HG03135 (cell line): ENCODE results near the gene TUBG1.
"Not testable (repeated sequence)": the region's sequence is repeated elsewhere in the genome, so short reads cannot be mapped to it uniquely, and the experiment has no call there.

Experiments used
- ATAC-seq: cut with Tn5 transposase; IDR thresholded peaks from one replicate; pipeline ENCODE4 v1.9.1; 2021; ENCODE audit warnings: mild to moderate bottlenecking, moderate library complexity; ENCODE audit not compliant: unreplicated experiment

TUBG1 gene

GRCh38 chr17:42621987-42622386, 12.5 kb downstream of the TUBG1 start:
- not testable (repeated sequence) for ATAC-seq

GRCh38 chr17:42623271-42623670, 13.8 kb downstream of the TUBG1 start:
- no peak for ATAC-seq

- no peak for ATAC-seq
These were observed 14.5 kb downstream of the TUBG1 start for GRCh38 chr17:42623732-42624596.

- not testable (repeated sequence) for ATAC-seq
These were observed 17.7 kb downstream of the TUBG1 start for GRCh38 chr17:42627032-42627764.

- no peak for ATAC-seq
These were observed 20.0 kb downstream of the TUBG1 start for GRCh38 chr17:42629411-42630009.

GRCh38 chr17:42632949-42633444, 23.5 kb downstream of the TUBG1 start:
- no peak for ATAC-seq

- no peak for ATAC-seq
These were observed 30.1 kb downstream of the TUBG1 start for GRCh38 chr17:42639525-42640113.

- ATAC-seq = no peak
These were observed 30.6 kb downstream of the TUBG1 start for GRCh38 chr17:42640121-42640520.

- ATAC-seq = no peak
These were observed 32.9 kb downstream of the TUBG1 start for GRCh38 chr17:42642336-42642735.

GRCh38 chr17:42647778-42648177, 38.3 kb downstream of the TUBG1 start:
- no peak for ATAC-seq

GRCh38 chr17:42651392-42651791, 41.9 kb downstream of the TUBG1 start:
- ATAC-seq = no peak

- ATAC-seq = no peak
These were observed 44.0 kb downstream of the TUBG1 start for GRCh38 chr17:42653179-42654124.

GRCh38 chr17:42655528-42655927, 46.0 kb downstream of the TUBG1 start:
- ATAC-seq = no peak

- no peak for ATAC-seq
These were observed 48.5 kb downstream of the TUBG1 start for GRCh38 chr17:42657824-42658588.

GRCh38 chr17:42659079-42659931, 49.8 kb downstream of the TUBG1 start, which contains the start of gene TUBG2:
TUBG2 (plus strand) TSS chr17:42659284; CDS start chr17:42659504, 220 bp downstream.
- ATAC-seq = no peak

GRCh38 chr17:42659932-42660274, 50.4 kb downstream of the TUBG1 start:
- ATAC-seq = not testable (repeated sequence)

- ATAC-seq = no peak
These were observed 51.3 kb downstream of the TUBG1 start for GRCh38 chr17:42660692-42661345.
